ENCODE data around the gene MXRA7.

- TF ChIP-seq RAD21 (IDR thresholded peaks at IDR 0.05) (no peak), CTCF (IDR thresholded peaks at IDR 0.05; ENCODE audit: low read depth, low read length, missing input control) (no peak), YY1 (IDR thresholded peaks at IDR 0.05) (no peak), REST (IDR thresholded peaks at IDR 0.05) (no peak), TAF1 (conservative IDR thresholded peaks at IDR 0.05) (no peak), ATF3 (IDR thresholded peaks at IDR 0.05) (no peak), SP1 (IDR thresholded peaks at IDR 0.05) (no peak), JUND (IDR thresholded peaks at IDR 0.05) (no peak), MAX (IDR thresholded peaks at IDR 0.05) (no peak)
These were observed 46.5 kb upstream of the MXRA7 start for GRCh38 chr17:76757256-76757655.

Data from liver (tissue), 3 donors.